Panc1 (cell line): ENCODE data around the gene CEND1.

Experiments
- CTCF ChIP-seq: fragments of 450-650 bp; IDR thresholded peaks from 2 replicates; pipeline ENCODE4 v1.5.1; 2017; ENCODE audit warnings: mild to moderate bottlenecking
- POLR2AphosphoS5 ChIP-seq: IDR thresholded peaks from 2 replicates; pipeline ENCODE4 v1.6.1; 2012; ENCODE audit warnings: mild to moderate bottlenecking, low read depth, low read length, moderate library complexity

GRCh38 chr11:794766-795633, 5.1 kb upstream of the CEND1 start:
- TF ChIP-seq POLR2AphosphoS5 (peak; percentile 42; the same call in 1 of the 2 replicates), CTCF (no peak)
